GM18907 (cell line): ENCODE data around the gene DIP2C.

ENCODE experiments used
- ATAC-seq: cut with Tn5 transposase; IDR thresholded peaks from one replicate; pipeline ENCODE4 v1.9.1; 2021; ENCODE audit warnings: mild to moderate bottlenecking, moderate library complexity; ENCODE audit not compliant: unreplicated experiment

Gene DIP2C

DNA sequence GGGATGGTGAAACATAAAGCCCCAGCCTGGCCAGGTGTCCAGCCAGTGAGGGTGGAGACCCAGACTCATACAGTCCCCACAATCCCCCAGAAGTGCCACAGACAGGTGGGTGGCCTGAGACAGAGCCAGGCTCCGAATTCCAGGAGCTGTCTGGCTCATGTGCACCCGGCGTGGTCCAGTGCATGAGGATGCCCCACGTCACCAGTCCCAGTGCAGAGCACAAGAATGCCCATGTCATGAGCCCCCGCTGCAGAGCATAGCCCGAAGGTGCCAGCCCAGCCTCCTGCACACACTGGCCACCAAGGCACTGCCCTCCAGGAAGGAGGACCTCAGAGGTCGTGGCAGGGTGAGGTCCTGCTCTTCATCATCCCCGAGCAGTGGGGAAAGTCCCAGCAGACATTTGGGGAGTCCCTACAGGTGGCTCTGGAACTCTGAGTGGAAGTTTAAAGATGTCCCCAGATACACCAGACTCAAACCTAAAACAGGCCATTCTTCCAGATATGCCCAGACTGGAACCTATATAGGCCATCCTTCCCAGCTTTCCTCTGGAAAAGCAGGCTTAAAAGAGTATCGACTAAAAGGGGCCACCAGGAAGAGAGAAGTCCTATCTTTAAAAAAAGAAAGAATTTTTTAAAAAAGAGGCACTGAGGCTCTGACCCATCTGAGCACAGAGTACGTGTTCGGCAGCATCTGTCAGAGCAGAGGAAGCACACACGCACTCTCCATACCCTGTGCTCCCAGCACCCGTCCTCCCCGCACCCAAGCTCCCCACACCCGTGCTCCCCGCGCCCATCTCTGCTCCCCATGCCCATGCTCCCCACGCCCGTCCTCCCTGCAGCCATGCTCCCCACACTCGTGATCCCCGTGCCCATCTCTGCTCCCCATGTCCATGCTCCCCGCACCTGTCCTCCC, 11.5 kb downstream of the DIP2C start:
- peak; percentile 50 for ATAC-seq

DNA sequence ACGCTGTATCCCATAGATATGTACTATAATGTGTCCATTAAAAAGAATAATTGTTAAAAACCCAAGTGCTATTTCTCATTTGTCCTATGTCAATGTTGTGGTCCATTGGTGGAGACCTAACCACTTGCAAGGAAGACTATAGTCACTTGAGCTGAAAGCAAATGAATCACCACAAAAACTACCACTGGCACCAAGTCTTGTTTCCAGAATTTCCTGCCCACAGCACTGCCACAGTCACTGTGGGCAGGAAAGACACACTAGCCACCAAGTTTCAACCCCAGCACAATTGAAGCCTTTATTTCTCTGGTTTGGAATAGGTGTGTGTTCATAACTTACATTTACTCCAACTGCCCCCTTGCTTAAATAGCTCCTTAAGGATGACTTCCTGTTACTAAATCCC, 12.4 kb downstream of the DIP2C start:
- no peak for ATAC-seq

DNA sequence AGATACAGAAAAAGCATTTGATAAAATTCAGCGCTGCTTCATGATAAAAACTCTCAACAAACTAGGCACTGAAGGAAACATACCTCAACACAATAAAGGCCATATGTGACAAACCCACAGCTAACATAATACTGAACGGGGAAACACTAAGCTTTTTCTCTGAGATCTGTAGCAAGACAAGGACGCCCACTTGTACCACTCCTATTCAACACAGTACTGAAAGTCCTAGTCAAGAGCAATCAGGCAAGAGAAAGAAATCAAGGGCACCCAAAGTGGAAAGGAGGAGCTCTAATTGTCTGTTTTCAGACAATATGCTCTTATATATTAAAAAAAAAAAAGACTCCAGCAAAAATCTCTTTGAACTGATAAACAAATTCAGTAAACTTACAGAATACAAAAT, 13.3 kb downstream of the DIP2C start:
- ATAC-seq = no peak

DNA sequence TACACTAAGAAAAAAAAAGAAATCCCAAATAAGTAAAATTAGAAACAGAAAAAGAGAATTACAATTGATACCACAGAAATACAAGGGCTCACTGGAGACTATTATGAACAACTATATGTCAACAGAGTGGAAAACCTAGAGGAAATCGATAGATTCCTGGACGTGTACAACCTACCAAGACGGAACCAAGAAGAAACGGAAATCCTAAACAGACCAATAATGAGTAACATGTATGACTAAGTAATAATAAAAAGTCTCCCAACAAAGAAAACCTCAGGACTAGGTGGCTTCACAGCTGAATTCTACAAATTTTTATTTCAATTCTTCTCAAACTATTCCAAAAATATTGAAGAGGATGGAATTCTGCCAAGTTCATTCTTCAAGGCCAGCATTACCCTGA, 13.9 kb downstream of the DIP2C start:
- no peak for ATAC-seq

DNA sequence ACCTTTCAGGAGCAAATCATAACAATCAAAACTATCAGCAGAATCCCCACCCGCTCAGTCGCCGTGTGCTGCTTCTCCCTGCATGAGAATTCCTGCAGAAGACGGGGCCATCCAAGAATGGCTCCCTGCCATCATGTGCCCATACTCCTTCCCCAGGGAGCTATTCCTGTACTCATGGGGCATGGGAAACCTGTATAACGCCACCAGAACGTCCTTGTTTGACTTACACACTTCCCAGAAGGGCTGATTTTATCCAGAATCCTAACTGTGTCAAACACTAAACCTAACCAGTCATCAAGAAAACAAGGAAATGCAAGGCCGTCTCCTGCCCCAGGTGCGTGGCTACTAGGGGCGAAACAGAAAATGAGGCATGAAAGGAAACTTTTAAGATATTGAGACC, 16.0 kb downstream of the DIP2C start:
- ATAC-seq = no peak

DNA sequence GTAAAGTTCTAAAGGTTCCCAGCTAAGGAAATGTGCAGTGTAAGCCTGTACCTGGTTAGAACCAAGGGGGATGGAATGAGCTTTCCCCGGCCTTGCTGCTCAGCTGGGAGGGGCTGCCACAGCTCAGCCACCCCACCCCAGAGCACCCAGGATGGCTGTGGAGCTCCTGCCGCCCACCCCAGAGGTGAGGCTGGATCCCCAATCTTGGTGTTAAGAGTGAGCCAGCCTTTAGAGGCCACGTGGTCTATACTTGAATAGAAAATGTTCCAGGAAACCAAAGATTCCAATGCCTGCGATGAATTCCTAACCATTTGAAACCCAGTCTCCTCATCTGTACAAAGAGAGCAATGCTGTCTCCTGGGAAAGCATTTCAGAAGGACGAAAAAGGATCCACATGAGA, 16.5 kb downstream of the DIP2C start:
- no peak for ATAC-seq

DNA sequence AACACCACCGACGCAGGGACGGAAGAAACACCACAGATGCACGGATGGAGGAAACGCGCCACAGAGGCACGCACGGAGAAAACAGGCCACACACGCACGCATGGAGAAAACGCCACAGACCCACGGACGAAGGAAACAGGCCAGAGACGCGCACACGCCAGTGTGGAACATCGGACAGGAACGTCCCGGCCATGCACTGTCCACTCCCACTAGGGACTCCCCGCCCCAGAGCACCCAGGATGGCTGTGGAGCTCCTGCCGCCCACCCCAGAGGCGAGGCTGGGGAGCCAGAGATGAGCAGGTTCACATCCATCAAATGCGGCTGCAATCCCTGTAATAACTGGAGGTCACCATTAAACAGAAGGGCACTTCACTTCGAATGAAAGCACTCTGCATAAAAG, 17.3 kb downstream of the DIP2C start:
- no peak for ATAC-seq

DNA sequence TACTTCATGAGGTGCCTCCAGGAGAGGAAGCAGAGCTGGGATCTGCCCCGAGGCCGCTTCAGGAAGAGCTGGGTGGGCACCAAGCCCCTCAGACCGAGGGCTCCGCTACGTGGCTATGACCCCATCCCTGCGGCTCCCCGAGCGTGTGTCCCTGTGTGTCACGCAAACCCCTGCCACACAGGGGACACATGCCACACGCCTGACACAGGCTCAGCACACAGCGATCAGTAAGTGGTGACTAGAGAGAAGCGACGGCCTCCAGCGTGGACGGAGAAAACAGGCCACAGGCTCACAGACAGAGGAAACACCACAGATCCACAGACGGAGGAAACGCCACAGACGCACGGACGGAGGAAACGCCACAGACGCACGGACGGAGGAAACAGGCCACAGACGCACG, 18.5 kb downstream of the DIP2C start:
- ATAC-seq = no peak

DNA sequence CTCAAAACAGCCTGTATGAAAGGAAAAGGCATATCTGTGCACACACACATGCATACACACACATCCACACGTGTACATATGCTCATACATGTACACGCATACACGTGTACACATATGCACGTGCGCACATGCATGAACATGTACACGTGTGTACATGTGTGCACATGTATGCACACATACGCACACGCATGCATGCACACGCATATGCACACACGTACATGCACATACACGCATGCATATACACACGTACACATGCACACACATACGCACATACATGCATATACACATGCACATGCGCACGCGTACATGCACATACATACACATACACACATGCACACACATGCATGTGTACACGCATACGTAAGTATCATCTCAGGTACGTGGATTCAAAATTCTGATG, 19.4 kb downstream of the DIP2C start:
- ATAC-seq = no peak

DNA sequence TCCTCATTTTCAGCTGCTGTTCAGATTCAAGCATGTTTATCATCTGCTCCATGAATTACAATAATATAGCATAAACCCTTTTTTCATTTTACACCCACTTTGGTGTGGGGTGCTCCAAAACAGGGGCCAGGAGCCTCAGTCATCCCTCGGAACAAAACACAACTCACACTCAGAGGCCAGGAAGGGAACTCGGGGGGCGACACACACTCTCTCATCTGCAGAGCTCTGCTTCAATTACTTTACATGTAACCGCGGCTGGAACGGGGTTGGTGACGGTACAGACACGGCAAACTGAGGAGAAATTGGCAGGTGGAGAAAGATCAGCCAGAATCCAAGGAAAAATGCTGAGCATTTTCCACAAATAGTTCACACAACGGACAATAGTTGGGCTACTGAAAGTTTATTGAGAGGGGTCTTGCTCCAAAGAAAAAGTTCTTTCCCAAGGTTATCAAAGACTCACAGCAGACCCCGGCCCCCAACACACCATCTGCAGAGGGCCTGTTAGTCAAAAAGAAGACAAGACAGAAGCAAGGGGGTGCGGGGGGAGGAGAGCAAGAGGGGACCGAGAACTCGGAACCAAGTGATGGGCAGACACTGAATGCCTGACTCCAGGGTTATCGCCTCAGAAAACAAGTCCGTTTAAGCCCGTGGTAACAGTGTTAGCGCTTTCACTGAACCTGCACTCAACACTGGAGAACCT, 20.5 kb downstream of the DIP2C start:
- no peak for ATAC-seq

DNA sequence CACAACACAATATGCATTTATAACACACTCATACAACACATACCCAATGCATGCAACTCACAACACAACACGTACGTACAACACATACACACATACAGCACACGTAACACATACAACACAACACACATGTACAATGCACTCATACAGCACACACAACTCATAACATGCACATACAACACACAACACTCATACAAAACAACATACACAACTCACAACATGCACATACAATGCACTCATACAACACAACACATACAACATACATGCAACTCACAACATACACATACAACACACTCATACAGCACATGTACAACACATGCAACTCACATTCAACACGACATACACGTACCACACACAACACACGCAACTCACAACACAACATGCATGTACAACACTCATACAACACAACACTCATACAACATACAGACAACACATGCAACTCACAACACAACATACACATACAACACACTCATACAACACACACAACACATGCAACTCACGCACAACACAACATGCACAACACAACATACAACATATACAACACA, 21.8 kb downstream of the DIP2C start:
- no peak for ATAC-seq

DNA sequence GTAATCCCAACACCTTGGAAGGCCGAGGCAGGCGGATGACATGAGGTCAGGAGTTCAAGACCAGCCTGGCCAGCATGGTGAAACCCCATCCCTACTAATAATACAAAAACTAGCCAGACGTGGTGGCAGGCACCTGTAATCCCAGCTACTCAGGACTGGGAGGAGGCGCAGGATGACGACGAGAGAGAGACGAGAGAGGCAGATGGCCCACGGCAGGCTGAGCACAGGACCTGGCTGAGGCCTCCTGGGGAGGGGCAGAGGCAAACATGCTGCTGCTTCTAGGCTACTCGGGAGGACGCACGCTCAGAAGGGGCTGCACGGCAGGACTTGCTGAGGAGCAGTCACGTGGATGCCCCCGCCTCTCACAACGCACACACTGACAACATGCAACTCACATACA, 22.4 kb downstream of the DIP2C start:
- no peak for ATAC-seq

DNA sequence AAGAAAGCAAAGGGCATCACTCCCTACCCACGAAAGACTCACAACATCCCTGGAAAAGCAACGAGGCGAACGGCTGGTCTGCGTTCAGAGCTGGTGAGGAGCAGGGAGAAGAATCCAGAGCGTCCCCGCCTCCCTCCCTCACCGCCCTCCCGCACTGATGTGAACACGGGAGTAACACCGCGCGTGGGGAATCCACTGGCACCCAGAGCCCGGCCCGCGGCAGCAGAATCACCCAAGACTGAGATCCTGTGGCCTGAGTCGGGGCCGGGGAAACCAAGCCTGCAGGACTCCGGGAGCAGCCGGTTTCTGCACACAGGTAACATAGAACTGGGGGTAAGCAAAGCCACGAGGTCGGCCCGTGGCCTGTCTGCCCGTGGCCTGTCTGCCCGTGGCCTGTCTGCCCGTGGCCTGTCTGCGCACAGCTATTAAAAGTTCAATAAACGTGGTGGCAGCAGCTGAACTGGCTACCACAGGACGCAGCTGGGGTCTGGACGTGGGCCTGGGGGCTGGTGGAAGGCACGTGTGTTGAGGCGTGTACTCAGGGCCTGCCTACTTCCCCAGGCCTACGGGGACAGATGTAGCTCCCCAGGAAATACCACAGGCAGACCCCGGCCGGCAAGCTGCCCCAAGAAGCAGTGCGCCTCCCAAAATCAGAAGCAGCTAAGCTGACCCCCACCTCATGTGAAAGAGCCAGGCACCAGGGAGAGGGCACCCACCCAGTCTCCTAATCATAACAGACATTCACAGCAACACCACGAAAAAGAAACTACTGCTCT, 23.0 kb downstream of the DIP2C start:
- no peak for ATAC-seq

DNA sequence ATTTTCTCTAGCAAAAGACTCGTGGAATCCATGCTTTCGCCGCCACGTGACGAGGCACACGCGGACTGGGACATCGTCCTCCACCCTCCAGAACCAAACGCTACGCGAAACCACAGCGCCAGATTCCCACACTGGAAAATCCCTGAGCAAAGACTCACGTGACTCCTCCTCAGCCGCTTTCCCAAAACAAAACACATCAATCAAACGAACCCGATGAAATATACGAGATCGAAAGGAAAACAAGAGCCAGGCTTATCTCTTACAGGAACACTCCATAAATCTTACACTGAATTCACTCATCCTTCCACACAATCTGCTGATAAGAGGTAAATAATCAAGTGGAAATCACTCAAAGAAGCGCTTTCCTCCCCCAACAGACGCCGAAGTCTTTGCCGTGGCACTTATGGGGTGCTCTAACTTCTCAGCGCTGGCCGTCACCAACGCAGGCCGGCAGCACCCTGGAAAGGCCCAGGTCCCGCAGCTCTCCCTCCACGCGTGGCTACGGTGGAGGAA, 23.8 kb downstream of the DIP2C start:
- ATAC-seq = no peak

DNA sequence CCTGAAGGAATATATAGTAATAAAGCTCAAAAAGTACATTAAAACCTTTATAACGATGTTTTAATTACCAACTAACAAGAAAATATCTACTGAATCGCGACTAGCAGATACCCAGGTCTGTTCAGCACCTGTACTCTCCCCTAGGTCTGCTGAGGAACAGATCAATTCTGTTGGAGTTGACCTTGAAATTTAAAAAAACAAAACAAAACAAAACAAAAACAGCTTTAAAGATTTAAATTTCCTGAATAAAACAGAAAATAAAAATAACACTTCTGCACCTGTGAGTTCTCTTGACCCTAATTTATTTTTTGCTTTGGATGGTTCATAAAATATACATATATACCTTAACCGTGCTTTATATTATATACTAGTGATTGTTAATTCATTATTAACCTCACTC, 24.6 kb downstream of the DIP2C start:
- no peak for ATAC-seq

DNA sequence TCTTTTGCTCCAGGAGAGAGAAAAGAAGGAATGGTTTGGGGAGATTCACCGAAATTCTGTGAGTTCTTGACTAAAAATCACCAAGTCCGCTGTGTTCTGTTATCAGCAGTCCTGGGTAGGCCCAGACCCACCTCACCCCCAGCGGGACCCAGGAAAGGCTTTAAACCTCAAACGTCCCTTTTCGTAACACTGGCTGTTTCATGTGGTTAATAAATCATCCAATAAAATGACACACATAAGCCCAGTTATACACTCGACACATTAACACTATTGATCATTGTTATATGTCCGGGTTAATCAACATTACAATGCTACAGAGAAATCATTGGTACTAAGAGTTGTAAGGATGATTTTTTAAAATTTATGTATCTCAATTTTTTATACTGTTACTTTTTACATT, 25.2 kb downstream of the DIP2C start:
- ATAC-seq = no peak

DNA sequence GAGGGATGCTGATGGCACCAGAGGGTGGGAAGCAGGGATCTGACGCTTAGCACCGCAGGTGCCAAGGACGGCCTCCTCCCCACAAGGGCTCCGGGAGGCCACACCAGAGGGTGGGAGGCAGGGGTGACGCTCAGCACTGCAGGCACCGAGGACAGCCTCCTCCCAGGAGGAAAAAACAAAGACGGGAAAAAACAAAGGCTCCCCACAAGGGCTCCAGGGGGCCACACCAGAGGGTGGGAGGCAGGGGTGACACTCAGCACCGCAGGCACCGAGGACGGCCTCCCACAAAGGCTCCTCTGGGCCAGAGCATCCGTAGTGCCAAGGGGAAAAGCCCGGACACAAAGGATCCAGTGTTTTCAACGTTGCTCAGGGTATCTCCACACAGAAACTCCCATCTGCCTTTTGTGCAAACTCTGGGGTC, 25.6 kb downstream of the DIP2C start:
- ATAC-seq = no peak

DNA sequence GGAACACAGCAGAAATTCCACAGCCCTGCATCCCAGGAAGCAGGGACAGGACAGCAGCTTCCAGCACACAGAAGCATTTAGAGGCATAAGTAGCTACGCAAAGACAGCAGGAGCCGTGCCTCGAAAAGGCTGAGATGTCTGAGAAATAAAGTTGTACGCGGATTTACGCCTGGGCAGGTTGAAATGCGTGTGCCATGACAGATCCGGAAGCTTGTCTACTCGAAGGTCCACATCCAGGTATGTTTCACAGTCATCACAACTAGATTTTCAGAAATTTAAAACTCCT, 26.1 kb downstream of the DIP2C start:
- no peak for ATAC-seq

DNA sequence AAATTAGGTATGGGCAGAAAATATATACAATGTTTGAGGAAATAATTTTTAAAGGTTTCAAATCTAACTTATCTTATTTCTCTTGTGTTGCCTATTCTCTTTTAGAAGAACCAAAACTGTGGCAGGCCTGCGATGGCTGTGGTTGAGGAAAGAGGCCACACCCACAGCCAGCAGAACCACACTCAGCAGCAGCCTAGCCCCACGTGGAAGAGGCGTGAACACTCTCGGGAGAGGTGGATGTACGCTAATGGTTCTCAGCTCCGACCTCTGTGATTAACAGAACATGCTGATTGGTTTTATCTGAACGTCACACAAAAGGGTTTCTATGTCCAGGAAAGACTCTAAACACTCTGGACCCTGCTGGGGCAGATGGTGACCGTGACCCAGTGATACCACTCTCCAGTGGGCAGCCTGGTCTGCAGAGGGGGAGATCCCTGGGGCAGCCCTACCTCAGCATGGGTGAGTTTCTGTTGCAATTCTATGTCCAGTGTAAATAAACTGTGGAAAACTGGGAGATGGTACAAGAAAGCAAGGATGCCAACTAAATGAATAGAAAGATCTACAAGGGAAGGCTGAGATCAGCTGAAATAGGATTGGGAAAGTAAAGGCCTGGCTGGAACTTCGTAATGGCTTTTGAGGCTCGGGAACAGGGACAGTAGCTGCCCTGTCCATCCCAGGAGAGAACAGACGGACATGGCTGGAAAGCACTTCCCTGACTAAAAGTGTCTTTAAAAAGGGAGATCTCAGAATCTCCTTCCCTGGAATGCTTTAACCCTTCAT, 26.6 kb downstream of the DIP2C start:
- no peak for ATAC-seq

DNA sequence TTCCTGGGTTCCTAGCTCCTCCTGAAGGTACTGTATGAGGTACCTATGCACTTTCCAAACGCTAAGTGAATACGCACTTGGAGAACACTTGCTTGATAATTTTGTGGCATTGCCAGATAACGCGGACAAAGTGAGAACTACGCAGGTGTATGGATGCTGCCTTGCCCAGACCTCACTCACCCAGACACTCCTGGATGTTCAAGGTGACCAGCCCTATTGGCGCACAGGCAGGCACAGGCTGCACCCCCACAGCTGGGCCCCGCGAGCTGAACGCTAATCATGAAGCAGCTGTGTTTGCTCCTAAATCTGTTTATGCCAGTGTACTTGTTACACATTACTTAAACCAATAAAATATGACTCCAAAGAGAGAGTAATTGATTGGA, 27.3 kb downstream of the DIP2C start:
- no peak for ATAC-seq
